MM.1S (cell line): ENCODE data around the gene WDR77.

Experiments used
- EZH2 ChIP-seq: fragments of 300-600 bp; sonication (generic); optimal IDR thresholded peaks from 2 replicates; pipeline ENCODE3; 2017; ENCODE audit warnings: low read depth, mild to moderate bottlenecking, antibody characterized with exemption, low read length, mixed read lengths
- EZH2phosphoT487 ChIP-seq: fragments of 300-600 bp; sonication (generic); IDR thresholded peaks from 2 replicates; pipeline ENCODE4 v1.6.1; 2018; ENCODE audit warnings: antibody characterized with exemption, low read length
- TF ChIP-seq, protein P1 (sequence below): fragments of 300-600 bp; sonication (generic); IDR thresholded peaks from 2 replicates; pipeline ENCODE4 v1.5.1; 2016; ENCODE audit warnings: antibody characterized with exemption, low read length, mixed read lengths

DNA sequence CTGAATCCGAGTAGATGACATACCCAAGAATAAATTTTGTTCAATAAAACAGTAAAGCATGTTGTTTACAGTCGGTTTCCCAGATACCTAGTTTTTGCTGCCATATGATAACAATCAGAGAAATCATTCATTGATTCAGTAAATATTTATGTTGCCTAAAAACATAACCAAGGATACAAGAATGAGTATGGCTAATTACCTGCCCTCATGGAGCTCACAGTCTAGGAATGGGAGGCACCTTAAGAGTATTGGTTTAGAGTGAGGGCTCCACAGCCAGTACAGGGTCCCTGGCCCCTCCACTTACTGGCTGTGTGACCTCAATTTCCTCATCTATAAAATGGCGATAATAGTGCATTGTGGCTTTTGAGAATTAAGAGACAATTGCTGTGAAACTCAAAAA, 1.1 kb upstream of the WDR77 start:
- TF ChIP-seq, protein P1, sequence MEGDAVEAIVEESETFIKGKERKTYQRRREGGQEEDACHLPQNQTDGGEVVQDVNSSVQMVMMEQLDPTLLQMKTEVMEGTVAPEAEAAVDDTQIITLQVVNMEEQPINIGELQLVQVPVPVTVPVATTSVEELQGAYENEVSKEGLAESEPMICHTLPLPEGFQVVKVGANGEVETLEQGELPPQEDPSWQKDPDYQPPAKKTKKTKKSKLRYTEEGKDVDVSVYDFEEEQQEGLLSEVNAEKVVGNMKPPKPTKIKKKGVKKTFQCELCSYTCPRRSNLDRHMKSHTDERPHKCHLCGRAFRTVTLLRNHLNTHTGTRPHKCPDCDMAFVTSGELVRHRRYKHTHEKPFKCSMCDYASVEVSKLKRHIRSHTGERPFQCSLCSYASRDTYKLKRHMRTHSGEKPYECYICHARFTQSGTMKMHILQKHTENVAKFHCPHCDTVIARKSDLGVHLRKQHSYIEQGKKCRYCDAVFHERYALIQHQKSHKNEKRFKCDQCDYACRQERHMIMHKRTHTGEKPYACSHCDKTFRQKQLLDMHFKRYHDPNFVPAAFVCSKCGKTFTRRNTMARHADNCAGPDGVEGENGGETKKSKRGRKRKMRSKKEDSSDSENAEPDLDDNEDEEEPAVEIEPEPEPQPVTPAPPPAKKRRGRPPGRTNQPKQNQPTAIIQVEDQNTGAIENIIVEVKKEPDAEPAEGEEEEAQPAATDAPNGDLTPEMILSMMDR = no peak
- no peak for TF ChIP-seq EZH2
- TF ChIP-seq EZH2phosphoT487 = no peak
